WTC11 (cell line): ENCODE data around the gene KLF1. TPM values are rescaled to one million over a fixed set of nuclear protein-coding genes. Genes with fewer than 3 reads are reported as not detected.

Source experiments
- ATAC-seq: fragments of 200-7000 bp; cut with Tn5 transposase; 2 replicates; pipeline ENCODE4 v1.10.0; 2021; ENCODE audit warnings: mild to moderate bottlenecking, moderate library complexity
- CTCF ChIA-PET: fragments of 300-600 bp; sonication (Branson Sonifier 250); formaldehyde crosslinking; loops from one replicate; lab custom pipeline; 2021; ENCODE audit warnings: antibody characterized with exemption; lab: Charles Lee
- POLR2A ChIA-PET: fragments of 350-600 bp; sonication (Branson Sonifier 250); formaldehyde crosslinking; loops from one replicate; lab custom pipeline; 2021; ENCODE audit warnings: antibody characterized with exemption; lab: Charles Lee
- DNase-seq: peaks from one replicate; pipeline ENCODE4 v3.0.0; 2021; ENCODE audit warnings: low spot score
- H3K27ac Mint-ChIP-seq: 2 replicates; pipeline ENCODE4 v1.8.0; 2021; ENCODE audit warnings: mixed read lengths
- H3K27me3 Mint-ChIP-seq: 2 replicates; pipeline ENCODE4 v1.8.0; 2021; ENCODE audit warnings: low read depth, mild to moderate bottlenecking, moderate library complexity, mixed read lengths
- H3K36me3 Mint-ChIP-seq: 2 replicates; pipeline ENCODE4 v1.8.0; 2021; ENCODE audit warnings: mixed read lengths
- H3K4me1 Mint-ChIP-seq: 2 replicates; pipeline ENCODE4 v1.8.0; 2022; ENCODE audit warnings: mixed read lengths
- H3K4me3 Mint-ChIP-seq: 2 replicates; pipeline ENCODE4 v1.8.0; 2021; ENCODE audit warnings: mild to moderate bottlenecking, moderate library complexity, mixed read lengths
- H3K9me3 Mint-ChIP-seq: 2 replicates; pipeline ENCODE4 v1.8.0; 2021; ENCODE audit warnings: mixed read lengths
- AFF4 ChIP-seq: sonication (generic); formaldehyde crosslinking; IDR thresholded peaks from 2 replicates; pipeline ENCODE4 v1.8.1; 2023; ENCODE audit warnings: mild to moderate bottlenecking, missing genetic modification reagents, borderline replicate concordance
- E2F5 ChIP-seq: sonication (generic); formaldehyde crosslinking; IDR thresholded peaks from 2 replicates; pipeline ENCODE4 v1.8.1; 2022; ENCODE audit warnings: mild to moderate bottlenecking, moderate library complexity, missing genetic modification reagents
- GABPB1 ChIP-seq: sonication (generic); formaldehyde crosslinking; IDR thresholded peaks from 2 replicates; pipeline ENCODE4 v1.8.1; 2023; ENCODE audit warnings: mild to moderate bottlenecking, missing genetic modification reagents
- JAZF1 ChIP-seq: fragments of 250-450 bp; sonication (Bioruptor Pico); IDR thresholded peaks from 2 replicates; pipeline ENCODE4 v1.9.0; 2021; ENCODE audit warnings: moderate library complexity, mild to moderate bottlenecking, inconsistent platforms
- SOX15 ChIP-seq: fragments of 250-450 bp; sonication (Bioruptor Pico); IDR thresholded peaks from 2 replicates; pipeline ENCODE4 v1.9.0; 2021; ENCODE audit warnings: mild to moderate bottlenecking
- STAT6 ChIP-seq: sonication (generic); formaldehyde crosslinking; conservative IDR thresholded peaks from 2 replicates; pipeline ENCODE4 v1.8.1; 2023; ENCODE audit warnings: mild to moderate bottlenecking, low read depth, missing genetic modification reagents, moderate library complexity
- TP53 ChIP-seq: sonication (generic); formaldehyde crosslinking; IDR thresholded peaks from 2 replicates; pipeline ENCODE4 v1.8.1; 2023; ENCODE audit warnings: mild to moderate bottlenecking, missing genetic modification reagents
- USF1 ChIP-seq: sonication (generic); formaldehyde crosslinking; IDR thresholded peaks from 2 replicates; pipeline ENCODE4 v1.8.0; 2022; ENCODE audit warnings: mild to moderate bottlenecking, missing genetic modification reagents
- ZBTB21 ChIP-seq: sonication (generic); formaldehyde crosslinking; IDR thresholded peaks from 2 replicates; pipeline ENCODE4 v1.8.1; 2023; ENCODE audit warnings: mild to moderate bottlenecking, missing genetic modification reagents, borderline replicate concordance
- ZBTB43 ChIP-seq: sonication (generic); formaldehyde crosslinking; IDR thresholded peaks from 2 replicates; pipeline ENCODE4 v1.8.1; 2023; ENCODE audit warnings: mild to moderate bottlenecking, missing genetic modification reagents
- ZMAT4 ChIP-seq: fragments of 250-450 bp; sonication (Bioruptor Pico); IDR thresholded peaks from 2 replicates; pipeline ENCODE4 v1.9.0; 2021; ENCODE audit warnings: mild to moderate bottlenecking
- ZNF396 ChIP-seq: fragments of 250-450 bp; sonication (Bioruptor Pico); IDR thresholded peaks from 2 replicates; pipeline ENCODE4 v1.8.0; 2021; ENCODE audit warnings: mild to moderate bottlenecking, moderate library complexity, borderline replicate concordance
- ZNF512 ChIP-seq: sonication (generic); formaldehyde crosslinking; IDR thresholded peaks from 2 replicates; pipeline ENCODE4 v1.8.1; 2022; ENCODE audit warnings: missing genetic modification reagents, borderline replicate concordance
- total RNA-seq: library from RNA; stranded (reverse); gene quantifications from 3 replicates; pipeline ENCODE4 v1.2.3, GENCODE V29; 2021

Gene KLF1
- total RNA-seq, 1 experiment from 2014 or later, result 0.72 TPM

- TF ChIP-seq ZBTB21 (CRISPR knock-in tag), result no peak
- no peak for TF ChIP-seq E2F5 (CRISPR knock-in tag)
- no peak for TF ChIP-seq SOX15 (CRISPR knock-in tag)
- no peak for TF ChIP-seq STAT6 (CRISPR knock-in tag)
- no peak for TF ChIP-seq USF1 (CRISPR knock-in tag)
- TF ChIP-seq ZNF512 (CRISPR knock-in tag), result no peak
- TF ChIP-seq ZNF396, result no peak
- TF ChIP-seq JAZF1, result no peak
- TF ChIP-seq TP53 (CRISPR knock-in tag), result no peak
- no peak for TF ChIP-seq ZMAT4 (CRISPR knock-in tag)
- TF ChIP-seq ZBTB43, result no peak
- TF ChIP-seq GABPB1 (CRISPR knock-in tag), result no peak
- TF ChIP-seq AFF4 (CRISPR knock-in tag), result no peak
- TF ChIP-seq, all 79 proteins: peak for 0
- ChIA-PET POLR2A (no interaction called here), CTCF (interaction anchor here (0.6 kb wide), 1 partner anchor 50 kb away, joined by 4 read pairs; no protein-coding TSS in a partner anchor)
These were observed 11.9 kb downstream of the KLF1 start for GRCh38 chr19:12875086-12875485.

More at GRCh38 chr19:12875086-12875485, 11.9 kb downstream of the KLF1 start:
- Mint-ChIP-seq H3K9me3 (peaks cover 8% of the 10 kb centered on the region), H3K4me3 (no peak overlapping the region), H3K27me3 (peaks cover 26% of the 10 kb centered on the region), H3K36me3 (peaks cover 46% of the 10 kb centered on the region), H3K27ac (no peak overlapping the region), H3K4me1 (no peaks in the 10 kb centered on the region)
- DNase-seq, result no peak
- no peak for ATAC-seq
